Transverse colon (tissue), 4 donors: ENCODE data around the gene JMJD6. TPM values are rescaled to one million over a fixed set of nuclear protein-coding genes. Genes with fewer than 3 reads are reported as not detected.

Experiments
- DNase-seq: peaks from one replicate; pipeline ENCODE4 v3.0.0-alpha.2; 2019
- H3K27ac ChIP-seq, 4 donors: fragments of 200-600 bp; sonication (generic); 2 replicates each; pipeline ENCODE4 v1.5.1; 2016 to 2018; ENCODE audit warnings: inconsistent platforms in 4 of 4
- H3K27me3 ChIP-seq: fragments of 200-600 bp; sonication (generic); 2 replicates; pipeline ENCODE4 v1.5.1; 2017; ENCODE audit warnings: inconsistent platforms
- H3K36me3 ChIP-seq, 4 donors: fragments of 200-600 bp; sonication (generic); 2 replicates each; pipeline ENCODE4 v1.5.1; 2017 to 2019; ENCODE audit warnings: inconsistent platforms in 4 of 4
- H3K4me1 ChIP-seq, 4 donors: fragments of 200-600 bp; sonication (generic); 2 replicates each; pipeline ENCODE4 v1.5.1; 2017 to 2020; ENCODE audit warnings: inconsistent platforms in 4 of 4
- H3K4me3 ChIP-seq, 4 donors: fragments of 200-600 bp; sonication (generic); 1 replicate in 1 of 4; 2 replicates in 3 of 4; pipeline versions ENCODE4 v1.5.1 to v1.6.1; 2017 to 2019; ENCODE audit warnings: inconsistent platforms in 4 of 4
- H3K9me3 ChIP-seq, 2 donors: fragments of 200-600 bp; sonication (generic); 2 replicates each; pipeline ENCODE4 v1.5.1; 2017 to 2019; ENCODE audit warnings: inconsistent platforms in 2 of 2
- CTCF ChIP-seq, 5 experiments: fragments of 200-600 bp in 3 of 5; fragments of 450-650 bp in 2 of 5; sonication (generic) in 3 of 5; IDR thresholded peaks; 1 replicate in 2 of 5; 2 replicates in 3 of 5; pipeline ENCODE4 v1.5.1; 2016 to 2017; ENCODE audit warnings: antibody characterized with exemption in 5 of 5, inconsistent platforms in 3 of 5, mild to moderate bottlenecking in 2 of 5, moderate library complexity in 1 of 5
- EP300 ChIP-seq: sonication (generic); formaldehyde crosslinking; IDR thresholded peaks from one replicate; pipeline ENCODE4 v1.6.1; 2017; ENCODE audit warnings: antibody characterized with exemption, low read depth
- POLR2A ChIP-seq: fragments of 450-650 bp; IDR thresholded peaks from one replicate; pipeline ENCODE4 v1.6.1; 2016; ENCODE audit warnings: antibody characterized with exemption, mild to moderate bottlenecking, moderate library complexity
- POLR2AphosphoS5 ChIP-seq, 3 donors: sonication (generic); formaldehyde crosslinking; IDR thresholded peaks; one replicate each; pipeline ENCODE4 v1.6.1; 2016; ENCODE audit warnings: antibody characterized with exemption in 3 of 3
- WGBS, 2 donors: methylation state at CpG; one replicate each; pipeline ENCODE4 v1.1.5; 2018; ENCODE audit warnings: low coverage in 1 of 2; 5-methylcytosine and 5-hydroxymethylcytosine counted together
- in situ Hi-C, 4 donors: fragments of 200-750 bp; cut with MboI; loops; one replicate each; pipeline versions ENCODE4 v1.15.0 to v1.15.1; 2017; ENCODE audit warnings: low sequenced_read_pairs in 3 of 4, low pct_ligation_motif_present in 1 of 4, low pct_unique_long_range_greater_than_20kb in 1 of 4
- intact Hi-C: fragments of 100-400 bp; cut with DNase I; formaldehyde crosslinking; loops from one replicate; pipeline ENCODE4 v1.15.1; 2023; ENCODE audit warnings: low total_unique reads
- total RNA-seq, 4 donors: library from RNA; depleted of rRNA; stranded (reverse); fragments of >200 nt; gene quantifications; one replicate each; pipeline ENCODE4 v1.1.0, GENCODE V29; 2016

The JMJD6 gene
- total RNA-seq, 4 donors from 2014 or later = 25.4 to 58.4 (median 26.9) TPM

- no peaks in the 10 kb centered on the region for H3K27me3 ChIP-seq
- H3K9me3 ChIP-seq = no peaks in the 10 kb centered on the region
- no peak overlapping the region for H3K4me3 ChIP-seq
- 96 to 97% methylated on average over 3 to 5 of the region's 5 CpGs for WGBS, 2 donors
- peaks cover 0 to 18% (median 4%) of the 10 kb centered on the region in 4 donors for H3K36me3 ChIP-seq
- no peak overlapping the region for H3K27ac ChIP-seq
- no peak for TF ChIP-seq CTCF (IDR thresholded peaks at IDR 0.05)
- TF ChIP-seq POLR2A = no peak
- TF ChIP-seq POLR2AphosphoS5 (IDR thresholded peaks at IDR 0.05) = no peak
- TF ChIP-seq EP300 = no peak
- no peak for DNase-seq
- in situ Hi-C loops (no loop called here), intact Hi-C loops (no loop called here)
- no peaks in the 10 kb centered on the region for H3K4me1 ChIP-seq
These were observed 30.9 kb upstream of the JMJD6 start for GRCh38 chr17:76757256-76757655.

DNA sequence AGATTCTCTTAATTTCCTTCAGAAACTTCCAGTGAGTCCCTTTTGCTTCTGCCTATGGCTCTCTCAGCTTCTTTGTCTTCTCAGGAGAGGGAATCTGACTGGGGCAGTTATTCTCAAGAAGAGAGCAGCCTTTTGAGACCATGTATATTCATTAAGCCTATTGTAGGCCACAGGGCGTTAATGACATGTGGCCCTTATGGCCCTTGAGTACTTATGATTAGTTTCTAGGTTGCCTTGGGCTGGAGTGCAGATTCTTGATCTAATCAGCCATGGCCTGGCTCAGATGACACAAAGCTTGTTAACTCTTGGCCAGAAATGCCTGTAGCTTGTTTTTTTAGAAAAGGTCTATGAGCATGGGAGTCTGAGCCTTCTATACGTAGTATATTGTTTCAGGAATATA is 28.9 kb upstream of the JMJD6 start:
- WGBS, 2 donors = 100% methylated on average over 1 to 2 of the region's 2 CpGs
- Histone ChIP-seq H3K9me3 (no peaks in the 10 kb centered on the region), H3K27ac (no peak overlapping the region), H3K4me1 (no peaks in the 10 kb centered on the region), H3K36me3 (peaks cover 0 to 18% (median 4%) of the 10 kb centered on the region in 4 donors), H3K4me3 (no peak overlapping the region), H3K27me3 (no peaks in the 10 kb centered on the region)
- intact Hi-C loops = no loop called here
- in situ Hi-C loops = no loop called here
- TF ChIP-seq CTCF (IDR thresholded peaks at IDR 0.05) (no peak), POLR2A (no peak), EP300 (no peak)
- DNase-seq = no peak

DNA sequence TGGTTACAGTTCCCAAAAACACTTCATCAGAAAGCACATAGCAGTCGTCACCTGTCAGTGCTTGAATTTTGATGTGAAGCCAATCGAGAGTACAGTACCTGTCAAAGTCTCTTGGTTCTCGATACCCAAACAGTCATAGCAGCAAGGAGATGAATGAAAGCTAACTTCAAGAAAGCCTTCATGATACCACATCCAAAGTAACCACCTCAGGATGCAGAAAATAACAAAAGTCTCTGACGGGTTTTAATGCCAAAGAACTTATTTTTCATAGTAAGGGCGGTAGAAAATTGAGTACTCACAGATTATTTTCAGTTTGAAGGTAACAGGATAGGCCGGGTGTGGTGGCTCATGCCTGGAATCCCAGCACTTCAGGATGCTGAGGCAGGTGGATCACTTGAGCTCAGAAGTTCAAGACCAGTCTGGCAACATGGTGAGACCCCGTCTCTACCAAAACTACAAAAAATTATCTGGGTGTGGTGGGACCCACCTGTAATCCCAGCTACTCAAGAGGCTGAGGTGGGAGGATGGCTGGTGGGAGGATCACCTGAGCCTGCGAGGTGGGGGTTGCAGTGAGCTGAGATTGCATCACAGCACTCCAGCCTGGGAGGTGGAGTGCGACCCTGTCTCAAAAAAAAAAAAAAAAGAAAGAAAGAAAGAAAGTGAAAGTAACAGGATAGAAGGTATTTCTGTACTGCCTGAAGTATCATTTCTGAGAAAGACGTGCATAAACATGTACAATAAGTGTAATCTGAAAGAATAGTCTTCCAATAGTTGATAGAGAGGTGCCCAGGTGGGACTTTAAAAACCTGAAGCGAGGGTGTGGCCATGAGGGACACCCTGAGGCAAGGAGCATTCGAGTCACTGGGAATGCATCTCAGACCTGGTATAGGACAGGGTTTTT is 26.9 kb upstream of the JMJD6 start:
- no peak for TF ChIP-seq POLR2A
- TF ChIP-seq CTCF (IDR thresholded peaks at IDR 0.05) = no peak
- TF ChIP-seq POLR2AphosphoS5 (IDR thresholded peaks at IDR 0.05) = no peak
- TF ChIP-seq EP300 = no peak
- intact Hi-C loops (no loop called here), in situ Hi-C loops (no loop called here)
- Histone ChIP-seq H3K27ac (no peak overlapping the region), H3K27me3 (no peaks in the 10 kb centered on the region), H3K9me3 (no peaks in the 10 kb centered on the region), H3K4me1 (no peaks in the 10 kb centered on the region), H3K36me3 (peaks cover 0 to 18% (median 4%) of the 10 kb centered on the region in 4 donors), H3K4me3 (no peak overlapping the region)
- WGBS, 2 donors = 80 to 87% methylated on average over 7 to 12 of the region's 12 CpGs
- DNase-seq = no peak

DNA sequence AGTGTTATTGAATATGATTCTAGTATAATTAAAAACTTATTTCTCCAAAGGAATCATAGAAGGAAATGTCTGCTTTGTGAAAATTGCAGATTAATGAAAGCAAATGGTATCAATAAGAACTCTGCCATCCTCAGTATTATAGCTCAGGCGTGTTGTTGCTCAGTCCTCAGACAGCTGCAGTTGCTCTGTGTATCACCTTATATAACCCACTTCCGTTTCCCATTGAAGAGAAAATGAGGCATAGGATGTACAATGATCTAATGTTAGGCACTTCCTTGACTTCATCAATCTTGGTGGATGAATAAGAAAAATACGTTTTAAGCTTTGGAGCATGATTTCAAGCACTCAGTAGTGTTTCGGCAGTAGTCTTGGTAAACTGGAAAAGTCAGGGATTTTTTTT is 25.6 kb upstream of the JMJD6 start:
- Histone ChIP-seq H3K4me3 (no peak overlapping the region), H3K36me3 (peaks cover 0 to 18% (median 2%) of the 10 kb centered on the region in 4 donors), H3K27me3 (no peaks in the 10 kb centered on the region), H3K9me3 (no peaks in the 10 kb centered on the region), H3K4me1 (no peaks in the 10 kb centered on the region), H3K27ac (no peak overlapping the region)
- TF ChIP-seq POLR2AphosphoS5 (IDR thresholded peaks at IDR 0.05) (no peak), EP300 (no peak), POLR2A (no peak), CTCF (IDR thresholded peaks at IDR 0.05) (no peak)
- 83 to 85% methylated on average over 4 of the region's 4 CpGs for WGBS, 2 donors
- in situ Hi-C loops = no loop called here
- intact Hi-C loops = no loop called here
- DNase-seq = no peak
